ENCODE results near the gene AFF2.

AFF2 gene

DNA sequence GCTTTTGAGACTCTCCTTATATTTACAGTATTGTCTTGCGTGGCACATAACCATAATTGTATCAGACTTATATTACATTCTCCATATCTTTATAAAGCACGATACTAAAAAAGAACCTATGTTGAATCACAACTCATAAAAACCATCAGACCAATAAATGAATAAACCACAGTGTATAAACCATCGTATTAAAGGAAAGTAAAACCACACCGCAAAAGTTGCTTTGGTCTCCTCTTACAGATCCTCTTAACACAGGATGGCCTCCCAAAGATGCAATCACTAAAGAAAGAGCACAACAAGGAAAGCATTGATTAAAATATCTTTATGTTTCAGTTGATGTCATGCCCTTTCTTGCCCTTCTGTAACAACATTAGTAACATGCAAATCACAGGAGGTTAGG lies 437.9 kb downstream of the AFF2 start:
- no peak for TF ChIP-seq Cebpa-rat (IDR thresholded peaks at IDR 0.05)
- H3K4me3 ChIP-seq, result no peak overlapping the region
- no peak overlapping the region for H3K9ac ChIP-seq
- H4K20me1 ChIP-seq, result peaks cover 23% of the 10 kb centered on the region; the same call in 1 of the 2 replicates
- no peaks in the 10 kb centered on the region for H3K4me1 ChIP-seq
- no peaks in the 10 kb centered on the region for H3K27me3 ChIP-seq
- no peak overlapping the region for H3K4me2 ChIP-seq
- no peaks in the 10 kb centered on the region for H3K9me3 ChIP-seq
- no peak overlapping the region for H3K27ac ChIP-seq
- peaks cover 28% of the 10 kb centered on the region for H3K36me3 ChIP-seq

DNA sequence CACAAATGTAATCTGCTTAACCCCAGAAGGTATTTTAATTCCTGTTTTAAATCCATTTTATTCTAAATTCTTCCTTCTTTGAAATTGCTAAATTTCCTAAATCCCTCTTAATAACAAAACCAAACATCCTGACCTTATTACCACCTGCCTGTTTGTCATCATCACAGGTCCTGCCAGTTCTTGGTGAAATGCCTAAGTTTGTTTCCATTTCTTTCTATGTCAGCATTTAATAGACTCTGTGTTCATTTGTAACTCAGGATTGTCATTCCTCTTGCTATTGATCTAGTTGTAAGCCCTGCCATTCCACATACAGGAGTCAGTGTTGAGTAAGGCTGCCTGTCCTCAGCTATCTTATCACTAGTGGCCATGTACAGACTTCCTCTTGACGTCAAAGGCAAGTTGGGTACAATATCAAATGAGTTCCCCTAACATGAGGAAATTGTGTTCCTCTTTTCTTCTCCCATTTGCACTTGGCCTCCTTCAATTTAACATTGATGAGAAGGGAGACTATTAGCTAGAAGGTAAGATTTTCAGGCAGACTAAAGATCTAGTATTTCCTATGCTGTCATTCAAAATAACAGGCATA lies 440.1 kb downstream of the AFF2 start:
- no peak for TF ChIP-seq Cebpa-rat (IDR thresholded peaks at IDR 0.05)
- no peak overlapping the region for H3K4me3 ChIP-seq
- no peaks in the 10 kb centered on the region for H3K4me1 ChIP-seq
- no peak overlapping the region for H3K4me2 ChIP-seq
- no peaks in the 10 kb centered on the region for H3K27me3 ChIP-seq
- H3K27ac ChIP-seq, result no peak overlapping the region
- H4K20me1 ChIP-seq, result peaks cover 44% of the 10 kb centered on the region; the same call in 1 of the 2 replicates
- H3K9ac ChIP-seq, result no peak overlapping the region
- peaks cover 41% of the 10 kb centered on the region for H3K36me3 ChIP-seq
- no peaks in the 10 kb centered on the region for H3K9me3 ChIP-seq

DNA sequence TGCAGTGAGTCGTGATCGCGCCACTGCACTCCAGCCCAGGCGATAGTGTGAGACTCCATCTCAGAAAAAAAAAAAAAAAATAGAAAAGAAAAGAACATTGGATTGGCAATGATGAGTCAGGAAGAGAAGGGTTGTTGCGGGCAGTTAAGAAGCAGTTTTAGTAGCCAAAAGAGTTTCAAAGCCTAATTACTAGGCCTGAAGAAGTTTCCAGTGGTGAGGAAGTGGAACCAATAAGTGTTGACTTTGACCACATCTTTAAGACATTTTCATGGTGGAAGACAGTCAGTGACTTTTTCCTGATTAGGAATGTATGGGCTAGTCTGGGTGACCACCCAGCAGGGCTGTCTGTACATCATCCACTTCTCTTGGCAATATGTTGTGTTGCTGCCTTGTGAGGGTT lies 442.3 kb downstream of the AFF2 start:
- Histone ChIP-seq H3K4me1 (no peaks in the 10 kb centered on the region), H3K27ac (no peak overlapping the region), H3K9ac (no peak overlapping the region), H3K4me3 (no peak overlapping the region), H3K9me3 (no peaks in the 10 kb centered on the region), H3K4me2 (no peak overlapping the region), H3K36me3 (peaks cover 44% of the 10 kb centered on the region), H4K20me1 (peaks cover 44% of the 10 kb centered on the region), H3K27me3 (no peaks in the 10 kb centered on the region)
- no peak for TF ChIP-seq Cebpa-rat (IDR thresholded peaks at IDR 0.05)

DNA sequence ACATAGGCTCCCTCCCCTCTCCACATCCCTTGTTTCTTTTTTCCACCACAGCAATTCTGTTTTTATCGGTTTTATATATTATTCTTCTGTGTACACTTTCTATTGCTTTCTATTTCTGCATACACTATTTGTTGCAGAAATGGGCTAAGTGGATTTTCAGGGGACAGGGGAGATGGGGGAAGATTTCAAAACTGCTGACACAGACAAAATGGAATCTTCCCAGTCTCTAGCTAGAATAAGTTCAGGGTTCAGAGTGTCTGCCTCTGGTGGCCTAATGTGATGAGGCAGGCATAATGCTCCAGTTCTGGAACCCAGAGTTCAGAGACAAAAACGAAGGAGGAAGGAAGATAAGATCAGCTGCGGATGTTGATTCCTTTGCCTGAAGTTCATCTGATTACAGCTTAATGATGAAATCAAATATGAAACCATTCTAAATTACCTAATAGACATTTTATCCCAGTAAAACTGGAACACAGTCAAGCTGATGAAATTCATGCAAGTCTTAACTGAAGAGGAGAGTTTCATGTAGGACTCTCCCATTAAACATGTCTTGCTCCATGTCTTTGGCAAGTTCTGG lies 447.1 kb downstream of the AFF2 start:
- H3K4me1 ChIP-seq, result no peaks in the 10 kb centered on the region
- H3K36me3 ChIP-seq, result peaks cover 52% of the 10 kb centered on the region
- H3K27me3 ChIP-seq, result no peaks in the 10 kb centered on the region
- no peak for TF ChIP-seq Cebpa-rat (IDR thresholded peaks at IDR 0.05)
- H3K4me2 ChIP-seq, result no peak overlapping the region
- H4K20me1 ChIP-seq, result peaks cover 74% of the 10 kb centered on the region
- no peak overlapping the region for H3K4me3 ChIP-seq
- no peak overlapping the region for H3K9ac ChIP-seq
- no peak overlapping the region for H3K27ac ChIP-seq
- H3K9me3 ChIP-seq, result no peaks in the 10 kb centered on the region

DNA sequence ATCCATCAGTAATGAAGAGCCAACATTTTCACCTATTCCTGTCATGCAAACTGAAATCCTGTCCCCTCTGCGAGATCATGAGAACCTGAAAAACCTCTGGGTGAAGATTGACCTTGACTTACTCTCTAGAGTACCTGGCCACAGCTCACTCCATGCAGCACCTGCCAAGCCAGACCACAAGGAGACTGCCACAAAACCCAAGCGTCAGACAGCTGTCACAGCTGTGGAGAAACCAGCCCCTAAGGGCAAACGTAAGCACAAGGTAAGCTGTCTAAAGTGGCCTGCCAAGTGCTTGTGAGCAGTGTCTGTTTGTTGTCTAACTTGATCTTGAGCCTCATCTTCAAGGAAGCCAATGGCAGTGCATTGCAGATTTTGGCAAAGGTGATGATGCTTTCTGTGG lies 455.9 kb downstream of the AFF2 start:
- Histone ChIP-seq H3K9me3 (no peaks in the 10 kb centered on the region), H3K4me3 (no peak overlapping the region), H4K20me1 (peaks cover 16% of the 10 kb centered on the region), H3K36me3 (peaks cover 97% of the 10 kb centered on the region), H3K4me2 (no peak overlapping the region), H3K27ac (no peak overlapping the region), H3K9ac (no peak overlapping the region), H3K27me3 (no peaks in the 10 kb centered on the region; the same call in 1 of the 2 replicates), H3K4me1 (no peaks in the 10 kb centered on the region)
- no peak for TF ChIP-seq Cebpa-rat (IDR thresholded peaks at IDR 0.05)

DNA sequence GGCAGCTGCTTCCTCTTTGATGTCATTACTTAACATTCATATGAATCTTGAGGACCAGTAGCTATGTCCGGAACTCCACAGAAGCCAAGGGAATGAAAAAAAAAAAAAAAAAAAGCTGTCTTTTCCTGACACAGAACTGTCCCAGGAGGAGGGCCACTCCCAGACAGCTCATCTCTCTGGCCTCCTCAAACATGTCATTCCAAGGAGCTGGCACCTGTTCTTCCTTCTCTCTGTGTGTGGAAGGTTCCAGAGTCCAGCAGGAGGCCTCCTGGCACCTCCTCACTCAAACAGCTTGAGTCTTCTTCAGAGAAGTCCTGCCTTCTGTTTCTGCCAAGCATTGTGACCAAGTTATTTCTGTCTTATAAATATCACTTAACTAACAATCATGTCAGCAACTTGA lies 458.5 kb downstream of the AFF2 start:
- TF ChIP-seq Cebpa-rat (IDR thresholded peaks at IDR 0.05), result no peak
- no peaks in the 10 kb centered on the region; the same call in 1 of the 2 replicates for H3K27me3 ChIP-seq
- H4K20me1 ChIP-seq, result no peaks in the 10 kb centered on the region
- no peaks in the 10 kb centered on the region for H3K9me3 ChIP-seq
- H3K36me3 ChIP-seq, result peaks cover 99% of the 10 kb centered on the region
- no peak overlapping the region for H3K9ac ChIP-seq
- H3K4me1 ChIP-seq, result no peaks in the 10 kb centered on the region
- H3K4me2 ChIP-seq, result no peak overlapping the region
- H3K27ac ChIP-seq, result no peak overlapping the region
- no peak overlapping the region for H3K4me3 ChIP-seq

DNA sequence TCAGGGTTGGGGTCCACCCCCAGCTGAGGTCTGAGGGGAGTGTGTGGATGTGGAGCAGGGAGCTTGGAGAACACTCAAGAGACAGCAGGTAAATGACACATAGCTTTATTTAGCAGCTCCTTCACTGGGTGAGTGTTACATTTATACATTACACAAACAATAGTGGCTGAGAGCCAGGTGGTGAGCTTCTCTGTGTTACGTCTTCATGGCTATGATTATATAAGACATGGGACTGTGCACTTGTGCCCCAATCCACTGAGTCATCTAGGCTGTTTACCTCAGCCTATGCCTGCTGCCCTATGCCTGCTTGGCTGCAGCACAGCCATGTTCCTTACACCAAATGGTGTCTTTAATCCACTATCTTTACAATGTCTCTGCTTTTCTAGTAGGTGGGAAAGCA lies 459.6 kb downstream of the AFF2 start:
- no peak for TF ChIP-seq Cebpa-rat (IDR thresholded peaks at IDR 0.05)
- H3K27me3 ChIP-seq, result no peaks in the 10 kb centered on the region; the same call in 1 of the 2 replicates

DNA sequence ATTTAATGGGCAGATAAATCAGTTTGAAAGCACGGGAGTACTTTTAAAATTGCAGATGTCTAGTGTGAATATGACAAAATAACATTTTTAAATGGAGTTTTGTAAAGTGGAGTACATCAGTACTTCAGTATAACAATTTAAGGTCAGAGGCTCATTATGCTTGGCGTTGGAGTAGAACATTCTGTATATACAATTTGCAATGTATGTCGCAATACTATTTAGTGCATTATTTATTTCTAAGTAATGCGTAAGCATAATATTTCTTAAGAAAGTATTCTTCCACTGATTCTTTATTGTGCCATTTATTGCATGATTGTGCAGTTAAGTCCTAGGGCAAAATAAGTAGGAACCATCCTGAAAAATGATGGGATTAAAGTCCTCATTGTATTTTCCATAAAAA lies 461.6 kb downstream of the AFF2 start:
- Histone ChIP-seq H3K9me3 (no peaks in the 10 kb centered on the region; the same call in 1 of the 2 replicates), H3K27ac (no peak overlapping the region), H3K4me3 (no peak overlapping the region), H4K20me1 (no peaks in the 10 kb centered on the region), H3K27me3 (no peaks in the 10 kb centered on the region; the same call in 1 of the 2 replicates), H3K36me3 (peaks cover 99% of the 10 kb centered on the region), H3K4me2 (no peak overlapping the region), H3K4me1 (no peaks in the 10 kb centered on the region), H3K9ac (no peak overlapping the region)
- TF ChIP-seq Cebpa-rat (IDR thresholded peaks at IDR 0.05), result peak; percentile 82; the same call in 1 of the 2 replicates

More for the DNA sequence above, 459.6 kb downstream of the AFF2 start:
- Histone ChIP-seq H3K4me2 (no peak overlapping the region), H4K20me1 (no peaks in the 10 kb centered on the region), H3K9ac (no peak overlapping the region), H3K9me3 (no peaks in the 10 kb centered on the region), H3K4me1 (no peaks in the 10 kb centered on the region), H3K36me3 (peaks cover 99% of the 10 kb centered on the region), H3K27ac (no peak overlapping the region), H3K4me3 (no peak overlapping the region)

DNA sequence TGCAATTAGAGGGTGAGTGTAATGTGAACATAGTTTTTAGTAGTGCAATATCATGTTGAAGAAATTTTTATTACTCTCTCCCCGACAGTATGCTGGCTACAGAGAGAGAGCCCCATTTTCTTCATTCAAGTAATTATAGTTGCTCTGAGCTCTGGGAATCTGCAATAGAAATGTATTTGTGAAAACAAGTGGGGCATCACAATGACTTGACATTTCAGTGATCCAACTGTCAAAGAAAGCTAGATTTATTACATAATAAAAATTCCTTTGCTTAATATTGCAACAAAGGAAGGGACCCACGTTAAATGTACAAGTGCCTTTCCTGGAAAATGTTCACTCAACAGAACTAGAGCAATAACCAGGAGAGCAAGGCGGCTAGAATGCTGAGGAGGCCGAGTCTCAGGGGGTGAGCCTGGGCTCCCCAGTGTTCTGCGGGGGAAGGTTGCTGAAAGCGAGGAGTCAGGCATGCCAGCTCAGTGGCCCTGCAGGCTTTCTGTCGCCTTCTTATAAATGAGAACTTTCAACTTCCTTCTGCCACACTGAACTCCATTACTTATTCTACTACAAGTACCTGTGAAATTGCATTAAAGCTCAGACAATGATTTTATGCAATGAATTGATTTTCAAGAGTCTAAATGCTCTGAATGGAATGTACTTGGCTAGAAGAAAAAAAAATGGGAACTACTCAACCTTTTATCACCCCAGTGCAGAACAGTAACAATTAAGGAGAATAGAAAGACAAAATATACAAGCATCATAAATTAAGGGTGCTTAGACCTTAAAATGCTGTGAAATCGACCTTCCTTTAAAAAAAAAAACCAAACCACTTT lies 476.4 kb downstream of the AFF2 start:
- Histone ChIP-seq H3K9me3 (no peaks in the 10 kb centered on the region), H3K36me3 (peaks cover 81% of the 10 kb centered on the region), H3K4me3 (no peak overlapping the region), H3K4me1 (no peaks in the 10 kb centered on the region), H3K27ac (no peak overlapping the region), H4K20me1 (no peaks in the 10 kb centered on the region), H3K9ac (no peak overlapping the region), H3K27me3 (no peaks in the 10 kb centered on the region), H3K4me2 (no peak overlapping the region)
- TF ChIP-seq Cebpa-rat (IDR thresholded peaks at IDR 0.05), result no peak

DNA sequence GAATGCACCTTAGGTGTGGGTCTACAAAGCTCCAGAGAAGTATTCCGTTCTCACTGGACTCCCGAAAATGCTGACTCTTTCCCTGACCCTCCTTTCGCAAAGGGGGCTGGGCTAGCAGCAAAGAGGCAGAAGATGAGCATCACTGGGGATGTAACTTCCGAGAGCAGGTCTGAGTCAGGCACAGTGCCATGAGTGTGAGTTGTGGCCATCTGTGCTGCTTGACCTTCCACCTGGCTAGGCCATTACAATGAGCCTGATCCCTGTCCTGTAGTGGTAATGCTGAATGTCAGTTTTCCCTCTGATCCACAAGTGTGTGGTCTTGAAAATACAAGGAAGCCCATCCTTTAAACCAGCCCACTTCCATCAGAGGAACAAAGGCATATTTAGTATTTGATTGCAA lies 479.4 kb downstream of the AFF2 start:
- TF ChIP-seq Cebpa-rat (IDR thresholded peaks at IDR 0.05), result no peak
- Histone ChIP-seq H3K4me2 (no peak overlapping the region), H3K36me3 (peaks cover 92% of the 10 kb centered on the region), H3K27me3 (no peaks in the 10 kb centered on the region), H3K27ac (no peak overlapping the region), H3K4me1 (no peaks in the 10 kb centered on the region), H3K9ac (no peak overlapping the region), H4K20me1 (no peaks in the 10 kb centered on the region), H3K9me3 (no peaks in the 10 kb centered on the region), H3K4me3 (no peak overlapping the region)
